Central memory CD4-positive, alpha-beta T cell (primary cell): ENCODE data around the gene YBEY.
"Not testable (repeated sequence)": the region's sequence is repeated elsewhere in the genome, so short reads cannot be mapped to it uniquely, and the experiment has no call there.

Source experiments
- DNase-seq: peaks from one replicate; pipeline ENCODE4 v3.0.0; 2022
- total RNA-seq, 3 experiments: gene quantifications; one replicate each; lab custom pipeline; 2026; lab: John Stamatoyannopoulos, UW

The YBEY gene, protein sequence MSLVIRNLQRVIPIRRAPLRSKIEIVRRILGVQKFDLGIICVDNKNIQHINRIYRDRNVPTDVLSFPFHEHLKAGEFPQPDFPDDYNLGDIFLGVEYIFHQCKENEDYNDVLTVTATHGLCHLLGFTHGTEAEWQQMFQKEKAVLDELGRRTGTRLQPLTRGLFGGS
- 8.9 to 12.7 (median 10.9) reads per million in 3 experiments for total RNA-seq

DNA sequence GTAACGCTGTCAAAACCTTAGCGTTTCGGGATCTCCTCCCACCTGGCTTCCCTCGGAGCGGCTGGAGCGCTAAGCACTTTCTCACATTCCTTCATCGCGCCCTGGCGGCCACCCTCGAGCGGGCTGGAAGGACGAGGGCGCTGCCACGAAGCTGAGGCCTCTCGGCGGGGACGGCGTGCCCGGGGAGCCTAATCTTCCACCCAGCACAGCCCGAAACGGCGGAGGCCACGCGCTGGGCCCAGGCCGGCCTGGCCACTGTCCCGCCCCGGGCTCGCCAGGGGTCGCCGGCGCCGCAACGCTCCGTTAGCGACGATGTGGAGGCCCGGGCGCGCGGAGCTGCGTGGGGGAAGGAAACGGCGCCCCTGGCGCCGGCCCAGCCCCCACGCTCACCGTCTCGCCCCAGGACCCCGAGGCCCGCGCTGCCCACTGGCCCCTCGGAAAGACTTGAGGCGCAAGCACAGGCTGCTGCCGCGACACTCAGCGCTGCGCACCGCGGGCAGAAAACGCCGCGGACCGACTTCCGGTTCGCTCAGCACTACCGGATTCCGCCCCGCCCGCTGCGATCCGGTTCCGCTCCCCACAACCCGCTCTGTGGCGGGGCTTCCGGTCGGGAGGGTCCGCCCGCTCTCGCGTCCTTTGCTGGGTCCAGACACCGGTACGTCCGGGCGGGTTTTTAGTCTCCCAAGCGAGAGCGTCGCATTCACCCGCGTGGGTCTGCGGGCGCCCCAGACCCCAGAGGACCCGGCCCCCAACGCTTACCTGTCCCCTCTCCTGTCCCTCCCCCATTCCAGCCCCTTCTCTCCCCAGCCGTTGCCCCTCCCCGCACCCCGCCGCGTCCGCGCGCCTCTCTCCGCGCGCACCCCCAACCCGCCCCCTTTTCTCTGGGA is at the start of gene YBEY:
Gene YBEY (plus strand): TSS at position 582 of the 887 bp plus-strand sequence. CDS start 572 bp downstream, outside the sequence.
- DNase-seq, result peak; percentile 80

DNA sequence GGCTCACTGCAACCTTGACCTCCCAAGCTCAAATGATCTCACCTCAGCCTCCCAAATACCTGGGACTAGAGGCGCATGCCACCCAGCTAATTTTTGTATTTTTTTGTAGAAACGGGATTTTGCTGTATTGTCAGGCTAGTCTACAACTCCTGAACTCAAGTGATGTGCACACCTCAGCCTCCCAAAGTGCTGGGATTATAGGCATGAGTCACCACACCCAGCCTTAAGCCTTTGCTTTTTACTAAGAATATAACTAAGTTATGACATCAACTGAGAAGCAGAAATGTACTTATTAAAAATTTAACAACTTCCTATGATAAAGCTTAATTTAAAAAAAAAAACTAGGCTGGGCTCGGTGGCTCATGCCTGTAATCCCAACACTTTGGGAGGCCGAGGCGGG is 48.7 kb upstream of the YBEY start:
- DNase-seq, result no peak

DNA sequence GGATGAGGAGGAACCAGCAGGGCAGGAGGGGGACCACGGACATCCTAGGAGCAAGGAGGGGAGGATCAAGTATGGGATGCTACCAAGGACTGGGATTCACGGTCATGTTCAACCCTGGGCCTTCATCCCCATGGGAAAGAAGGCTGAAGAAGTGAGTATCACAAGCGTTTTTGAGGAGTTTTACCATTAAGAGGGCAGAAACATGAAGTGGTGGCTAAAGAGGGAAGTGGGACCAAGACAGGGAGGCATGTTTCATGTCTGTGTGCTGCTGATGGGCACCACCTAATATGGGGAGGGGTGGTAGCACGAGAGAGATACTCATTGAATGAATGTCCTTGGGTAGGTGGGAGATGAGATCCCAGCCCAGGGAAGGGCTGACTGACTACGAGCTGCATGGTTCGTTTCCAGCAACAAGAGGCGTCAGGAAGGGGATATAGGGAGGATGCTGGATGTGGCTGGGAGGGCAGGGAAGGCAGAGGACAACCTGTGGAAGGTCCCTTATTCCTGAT is 46.3 kb upstream of the YBEY start:
- DNase-seq, result no peak

DNA sequence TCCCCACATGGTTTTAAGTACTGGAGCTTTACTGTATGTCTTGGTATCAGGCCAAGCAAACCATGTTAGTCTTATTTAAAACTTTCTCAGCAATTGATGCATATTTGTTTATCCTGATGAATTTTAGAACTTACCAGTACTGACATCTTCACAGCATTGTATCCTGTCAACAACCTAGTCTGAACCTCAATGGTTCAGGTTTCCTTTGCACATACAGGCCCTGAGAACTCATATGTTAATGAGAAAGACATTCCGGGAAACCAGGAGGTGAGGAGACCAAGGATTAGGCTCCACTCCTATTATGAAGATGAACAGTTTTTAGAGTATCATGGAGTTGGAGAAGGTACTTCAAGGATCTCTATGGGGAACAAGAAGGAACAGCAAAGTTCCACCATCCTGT is 44.6 kb upstream of the YBEY start:
- DNase-seq, result not testable (repeated sequence)

DNA sequence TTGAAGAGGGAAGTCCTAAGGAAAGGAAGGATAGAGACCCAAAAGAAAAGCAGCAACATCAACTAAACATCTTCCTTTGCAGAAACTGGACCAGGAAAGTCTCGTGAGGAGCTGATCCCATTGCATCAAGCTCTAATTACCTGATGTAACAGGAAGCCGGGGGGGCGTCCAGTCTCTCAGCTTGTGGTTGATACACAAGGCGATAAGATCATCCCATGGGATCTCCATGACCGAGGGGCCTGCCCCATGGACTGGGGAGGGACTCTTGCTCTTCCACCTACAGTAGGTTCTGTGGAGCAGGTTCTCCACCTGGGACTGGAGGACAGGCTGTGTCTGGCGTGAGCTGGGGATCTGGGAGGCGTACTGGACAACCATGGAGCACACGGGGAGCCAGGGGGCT is 42.8 kb upstream of the YBEY start:
- no peak for DNase-seq

DNA sequence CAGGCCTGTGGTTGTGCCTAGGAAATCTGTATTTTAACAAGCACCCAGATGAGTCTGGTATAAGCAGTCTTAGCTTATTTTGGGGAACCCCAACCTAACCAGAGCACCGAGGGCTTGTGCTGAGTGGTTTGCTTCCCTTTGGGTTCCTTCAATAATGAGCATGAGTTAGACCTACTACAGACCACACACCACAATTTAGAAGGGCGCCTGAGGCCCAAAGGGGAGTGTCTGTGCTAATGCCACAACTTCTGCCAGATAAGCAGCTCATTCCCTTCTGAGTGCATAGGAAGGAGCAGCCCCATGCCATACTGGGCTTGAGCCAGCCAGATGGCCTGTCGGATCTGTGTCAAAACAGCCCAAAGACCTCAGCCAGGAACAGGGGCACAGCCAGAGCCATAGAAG is 42.2 kb upstream of the YBEY start:
- DNase-seq, result no peak

DNA sequence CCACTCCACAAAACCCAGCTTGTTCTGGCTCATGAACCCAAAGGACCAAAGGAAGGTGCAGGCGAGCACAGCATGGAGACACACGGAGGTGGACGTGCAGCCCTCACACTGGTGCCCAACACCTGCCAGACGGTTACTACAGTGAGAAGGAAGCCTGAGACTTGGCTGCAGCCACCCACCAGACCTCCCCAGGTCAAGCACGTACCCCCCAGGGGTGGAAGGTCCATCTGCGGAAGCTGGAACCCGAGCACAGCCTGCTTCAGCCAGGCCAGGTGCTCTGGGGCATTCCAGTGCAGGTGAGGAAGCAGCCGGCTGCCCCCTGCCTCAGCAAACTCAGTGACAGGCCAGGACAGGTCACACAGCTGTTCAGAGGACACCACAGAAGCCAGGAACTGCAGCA is 41.5 kb upstream of the YBEY start:
- no peak for DNase-seq

DNA sequence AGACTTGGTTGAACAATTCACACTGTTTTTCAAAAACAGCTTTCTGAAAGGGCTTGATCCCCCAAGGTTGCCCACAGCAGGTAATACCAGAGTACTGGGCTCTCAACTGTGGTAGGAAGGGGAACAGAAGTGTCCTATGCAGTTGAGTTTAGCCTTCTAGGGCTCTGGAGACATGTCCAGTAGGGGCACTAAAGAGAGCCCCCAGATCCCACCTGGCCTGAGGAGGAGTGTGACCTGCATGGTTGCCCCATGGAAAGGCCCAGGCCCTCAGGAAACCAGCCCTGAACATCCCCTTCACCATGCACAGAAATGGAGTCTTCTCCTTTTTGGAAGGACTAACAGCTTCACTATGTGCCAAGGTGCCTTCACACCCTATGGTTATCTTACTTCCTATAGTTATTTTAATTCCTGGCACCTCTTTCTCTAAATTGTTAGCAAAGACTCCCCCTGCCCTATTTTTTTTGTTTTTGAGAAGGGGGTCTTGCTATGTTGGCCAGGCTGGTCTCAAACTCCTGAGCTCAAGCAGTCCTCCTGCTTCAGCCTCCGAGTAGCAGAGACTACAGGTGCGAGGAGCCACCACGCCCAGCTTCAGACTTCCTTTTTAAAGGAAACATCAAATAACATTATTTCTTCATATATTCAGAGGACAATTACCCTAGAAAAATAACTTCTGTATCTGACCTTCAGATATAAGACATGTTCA is 40.8 kb upstream of the YBEY start:
- DNase-seq, result no peak

DNA sequence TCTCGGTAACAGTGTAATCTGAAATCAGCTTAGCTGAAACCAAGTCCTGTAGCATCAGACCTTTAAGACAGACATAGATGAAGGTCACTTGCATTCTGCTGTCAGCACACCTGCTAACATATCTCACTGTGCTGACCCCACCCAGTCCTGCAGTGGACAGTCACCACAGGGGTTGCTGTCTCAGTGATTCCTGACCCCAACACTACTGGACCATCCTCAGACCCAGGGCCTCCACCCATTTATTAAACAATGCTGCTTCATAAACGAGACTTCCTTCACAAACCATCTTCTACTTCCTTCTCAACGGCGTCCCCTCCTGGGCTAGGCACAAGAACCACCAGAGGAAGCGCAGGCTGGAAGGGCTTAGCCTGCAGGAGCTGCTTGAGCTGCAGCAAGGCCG is 39.8 kb upstream of the YBEY start:
- DNase-seq, result no peak

DNA sequence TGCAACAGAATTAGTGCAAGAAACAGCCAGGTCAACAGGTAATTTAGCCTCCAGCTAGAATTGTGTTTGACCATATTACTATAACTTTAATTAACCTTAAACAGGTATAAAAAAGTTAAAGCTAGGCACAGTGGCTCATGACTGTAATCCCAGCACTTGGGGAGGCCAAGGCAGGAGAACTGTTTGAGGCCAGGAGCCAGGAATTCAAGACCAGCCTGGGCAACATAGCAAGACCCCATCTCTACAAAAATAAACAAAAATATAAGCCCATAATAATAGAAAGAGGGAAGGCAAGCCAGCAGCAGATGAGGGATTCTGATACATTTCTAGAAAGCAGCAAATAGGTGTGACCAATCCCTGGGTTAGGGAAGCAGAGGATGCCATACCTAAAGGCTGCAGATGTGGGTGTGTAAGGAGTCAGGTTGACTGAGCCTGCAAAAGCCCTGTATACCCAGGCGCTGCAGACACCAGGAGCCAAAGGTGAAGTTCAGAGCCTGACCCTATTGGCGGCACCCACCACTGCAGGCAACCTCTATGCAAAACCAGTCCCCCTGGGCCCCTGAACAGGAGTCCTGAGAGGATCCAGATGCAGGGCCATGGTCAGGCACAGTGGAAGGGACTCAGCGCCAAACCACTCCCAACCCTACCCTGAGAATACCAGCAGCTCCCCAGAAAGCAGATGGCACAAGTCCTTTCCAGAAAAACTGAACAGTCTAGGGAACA is 38.3 kb upstream of the YBEY start:
- DNase-seq, result no peak

DNA sequence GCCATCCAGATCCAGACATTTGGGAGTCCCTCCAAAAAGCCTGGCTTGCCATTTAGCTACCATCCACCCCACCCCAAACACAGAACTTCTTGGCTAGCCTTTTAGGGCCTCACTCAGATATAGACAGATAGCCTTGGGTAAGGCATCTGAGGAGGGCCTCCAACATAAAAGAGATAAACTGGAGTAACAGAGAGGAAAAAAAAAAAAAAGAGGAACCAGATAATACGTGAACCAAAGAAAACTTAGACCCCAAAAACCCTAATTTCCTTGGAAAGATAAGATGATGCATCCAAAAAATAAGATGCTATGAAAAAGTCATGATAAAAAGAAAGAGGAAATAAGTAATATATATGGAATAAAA is 37.7 kb upstream of the YBEY start:
- no peak for DNase-seq

DNA sequence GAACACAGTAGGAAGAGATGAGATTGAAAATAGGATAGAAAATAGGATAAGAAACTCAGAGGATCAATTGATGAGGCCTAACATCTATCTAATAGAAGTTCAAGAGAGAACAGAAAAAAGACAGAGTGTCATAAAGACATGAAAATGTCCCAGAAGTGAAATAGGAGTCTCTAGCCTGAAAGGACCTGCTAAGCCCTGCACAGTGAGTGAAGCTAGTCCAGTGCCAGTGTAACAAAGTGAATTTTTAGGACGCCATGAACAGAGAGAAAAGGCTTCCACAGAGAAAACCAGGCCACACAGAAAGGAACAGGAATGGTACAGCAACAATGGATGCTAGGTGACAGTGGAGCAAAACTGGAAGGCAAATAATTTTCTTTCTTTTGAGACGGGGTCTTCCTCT is 37.3 kb upstream of the YBEY start:
- DNase-seq, result no peak

DNA sequence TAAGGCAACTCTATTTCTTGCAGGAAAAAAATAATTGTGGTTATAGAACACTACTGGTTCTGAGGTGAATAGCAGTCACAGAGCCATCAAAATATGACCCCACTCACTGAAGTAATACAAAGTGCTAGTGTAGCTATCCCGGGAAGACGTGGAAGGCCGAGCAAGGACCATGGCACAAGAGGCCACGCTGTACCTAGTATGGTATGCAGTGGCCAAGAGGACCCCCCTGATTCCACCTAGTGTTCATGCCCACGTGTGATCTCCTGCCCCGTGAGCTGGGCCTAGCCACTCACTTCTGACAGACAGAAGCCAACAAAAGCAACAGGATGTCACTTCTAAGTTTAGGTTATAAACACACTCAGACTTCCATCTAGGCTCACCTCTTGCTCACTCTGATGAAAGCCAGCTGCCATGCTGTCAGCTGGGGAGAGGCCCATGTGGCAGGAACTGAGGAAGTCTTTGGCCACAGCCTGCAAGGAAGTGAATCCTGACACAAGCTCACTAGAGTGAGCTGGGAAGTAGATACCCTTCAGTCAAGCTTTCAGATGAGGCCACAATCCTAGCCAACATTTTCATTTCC is 35.9 kb upstream of the YBEY start:
- DNase-seq, result no peak

DNA sequence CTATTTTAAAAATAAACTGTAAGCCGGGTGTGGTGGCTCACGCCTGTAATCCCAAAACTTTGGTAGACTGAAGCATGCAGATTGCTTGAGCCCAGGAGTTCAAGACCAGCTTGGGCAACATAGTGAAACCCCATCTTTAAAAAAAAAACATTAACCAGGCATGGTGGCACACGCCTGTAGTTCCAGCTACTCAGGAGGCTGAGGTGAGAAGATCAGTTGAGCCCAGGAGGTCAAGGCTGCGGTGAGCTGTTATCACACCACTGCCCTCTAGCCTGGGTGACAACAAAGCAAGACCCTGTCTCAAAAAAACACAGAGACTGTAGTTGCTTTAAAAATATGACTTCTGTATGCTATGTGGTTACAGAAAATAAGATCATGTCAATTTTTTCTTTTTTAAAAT is 33.3 kb upstream of the YBEY start:
- no peak for DNase-seq

DNA sequence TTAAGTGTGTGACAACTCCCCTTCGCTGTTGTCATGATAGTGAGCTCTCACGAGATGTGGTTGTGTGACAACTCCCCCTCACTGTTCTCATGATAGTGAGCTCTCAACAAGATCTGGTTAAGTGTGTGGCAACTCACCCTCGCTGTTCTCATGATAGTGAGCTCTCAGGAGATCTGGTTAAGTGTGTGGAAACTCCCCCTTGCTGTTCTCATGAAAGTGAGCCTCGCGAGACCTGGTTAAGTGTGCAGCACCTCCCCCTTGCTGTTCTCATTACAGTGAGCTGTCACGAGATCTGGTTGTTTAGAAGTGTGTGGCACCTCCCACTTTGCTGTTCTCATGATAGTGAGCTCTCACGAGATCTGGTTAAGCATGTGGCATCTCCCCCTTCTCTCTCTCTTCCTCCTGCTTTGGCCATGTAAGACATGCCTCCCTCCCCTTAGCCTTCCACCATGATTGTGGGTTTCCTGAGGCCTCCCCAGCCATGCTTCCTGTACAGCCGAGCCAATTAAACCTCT is 32.5 kb upstream of the YBEY start:
- peak; percentile 53 for DNase-seq

DNA sequence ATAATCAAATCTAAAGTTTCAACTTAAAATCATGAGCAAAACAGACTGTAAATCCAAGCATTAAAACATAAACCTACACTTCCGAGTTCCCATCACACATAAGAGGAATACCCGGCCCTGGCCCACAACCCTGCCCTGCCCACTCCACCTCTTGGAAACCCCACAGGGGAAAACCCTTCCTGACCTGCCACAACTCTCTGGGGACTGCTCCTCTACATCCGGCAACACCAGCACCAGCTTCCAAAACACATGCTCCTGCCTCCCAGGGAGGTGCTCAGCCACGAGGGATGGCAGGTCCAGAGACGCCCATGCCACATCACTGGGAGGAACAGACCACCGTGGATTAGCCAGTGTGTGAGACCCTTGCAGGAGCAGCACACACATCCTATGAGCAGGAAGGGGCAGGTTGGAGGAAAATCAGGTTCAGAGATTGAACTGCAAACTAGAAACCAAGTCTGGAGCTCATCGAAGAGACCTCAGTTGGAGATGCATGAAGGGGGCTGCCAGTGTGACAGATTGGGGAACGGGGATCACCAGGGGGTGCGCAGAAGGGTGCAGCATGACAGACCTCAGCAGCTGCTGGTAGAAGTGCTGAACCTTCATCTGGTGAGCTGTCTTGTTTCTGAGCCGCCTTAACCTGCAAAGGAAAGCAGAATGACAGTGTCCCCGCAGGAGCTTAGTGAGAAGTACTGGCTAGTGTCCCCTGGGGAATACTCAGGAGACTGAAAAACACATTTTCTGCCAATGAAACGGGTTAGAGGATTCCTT is 31.8 kb upstream of the YBEY start:
- no peak for DNase-seq

DNA sequence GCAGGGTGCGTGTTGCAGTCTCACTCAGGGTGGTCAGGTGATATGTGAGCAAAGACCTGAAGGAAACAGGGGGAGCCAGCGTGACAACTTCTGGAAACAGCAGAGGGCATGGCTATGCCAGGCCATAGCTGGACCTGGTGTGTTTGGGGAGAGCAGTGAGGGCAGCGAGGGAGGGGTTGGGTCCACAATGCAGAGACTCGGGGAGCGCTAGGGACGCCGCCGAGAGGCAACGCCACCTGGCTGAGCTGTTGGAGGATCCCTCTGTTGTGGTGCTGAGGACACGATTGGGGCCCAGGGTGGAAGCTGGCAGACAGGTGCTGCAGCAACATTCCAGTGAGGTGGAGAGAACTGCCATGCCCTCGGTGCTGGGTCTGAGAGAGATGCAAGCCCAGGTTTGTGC is 31.0 kb upstream of the YBEY start:
- DNase-seq, result no peak

DNA sequence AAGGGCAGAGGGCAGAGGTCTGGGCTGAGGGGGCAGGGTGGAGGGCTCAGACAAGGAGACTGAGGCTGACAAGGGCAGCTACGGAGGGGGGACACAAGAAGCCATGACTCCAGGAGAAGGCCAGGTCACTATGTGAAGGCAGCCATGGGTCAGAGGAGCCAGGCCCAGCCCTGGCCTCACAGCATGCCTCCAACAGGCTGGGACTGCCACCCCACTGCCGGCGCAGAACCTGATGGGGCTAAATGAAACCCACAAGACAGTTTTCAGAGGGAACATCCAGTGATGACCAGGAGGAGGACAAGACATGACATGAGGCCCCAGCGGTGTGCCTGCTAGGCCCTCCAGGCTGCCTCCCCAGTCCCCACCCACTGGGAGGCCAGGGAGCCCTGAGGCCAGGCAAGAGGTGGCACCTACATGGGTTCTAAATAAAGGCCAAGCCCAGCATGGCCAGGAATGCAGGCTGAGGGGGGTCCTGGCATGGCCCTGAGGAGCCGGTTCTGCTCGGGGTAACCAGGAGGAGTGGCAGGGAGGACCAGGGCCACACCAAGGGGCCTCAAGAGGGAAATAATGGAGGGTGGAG is 30.3 kb upstream of the YBEY start:
- no peak for DNase-seq

DNA sequence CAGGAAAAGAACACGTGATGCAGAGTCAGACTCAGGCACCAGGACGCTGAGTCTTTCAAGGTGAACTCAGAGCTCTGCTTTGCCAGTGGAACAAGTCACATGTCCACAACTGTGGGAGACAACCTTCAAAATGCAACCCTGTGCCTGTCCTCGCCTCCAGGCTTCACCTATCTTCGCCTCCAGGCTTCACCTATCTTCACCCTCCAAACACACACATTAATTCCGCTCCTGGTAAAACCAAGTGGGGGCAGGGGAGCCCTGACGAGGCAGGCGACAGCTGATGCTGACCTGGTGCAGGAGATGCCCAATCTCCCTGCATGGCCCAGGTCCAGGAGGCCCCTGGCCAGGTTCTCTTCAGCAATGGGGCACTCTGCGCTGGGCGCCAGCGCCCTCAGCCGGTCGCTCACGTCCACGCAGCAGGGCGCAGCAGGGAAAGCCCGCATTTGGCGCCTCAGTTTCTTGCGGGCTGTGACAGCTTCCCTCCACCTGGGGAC is 29.6 kb upstream of the YBEY start:
- no peak for DNase-seq

DNA sequence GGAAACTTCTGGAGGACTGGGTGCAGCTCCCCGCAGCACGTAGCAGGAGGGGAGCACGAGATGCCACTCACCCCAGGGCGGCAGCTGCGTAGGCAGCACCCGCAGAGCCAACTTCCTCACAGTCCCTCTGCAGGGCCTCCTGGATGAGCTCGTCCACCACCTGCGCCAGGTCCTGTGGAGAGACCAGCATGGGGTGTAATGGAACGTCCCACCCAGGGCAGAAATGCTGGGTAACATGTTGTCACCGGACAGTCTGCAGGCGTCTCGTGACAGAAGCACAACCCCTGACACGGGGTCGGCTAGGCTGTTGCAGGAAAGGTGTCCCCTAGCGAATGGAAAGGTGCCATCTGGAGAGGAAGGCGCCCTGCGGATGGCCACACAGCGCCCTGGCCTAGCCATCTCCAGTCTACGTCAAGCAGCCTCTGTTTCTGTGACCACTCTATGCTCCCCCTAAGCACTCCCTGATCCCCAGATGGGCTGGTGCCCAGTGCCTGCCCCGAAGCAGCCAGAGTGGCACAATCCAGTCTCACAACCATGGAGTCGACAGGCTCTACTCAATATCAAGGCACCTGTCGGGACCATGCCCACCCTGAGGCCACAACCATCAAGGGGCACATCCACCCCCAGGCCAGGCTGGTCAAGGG is 22.0 kb upstream of the YBEY start:
- no peak for DNase-seq
